Measurements from ENCODE around the gene SSNA1. TPM values are rescaled to one million over a fixed set of nuclear protein-coding genes. Genes with fewer than 3 reads are reported as not detected.

Gene SSNA1
- total and polyA plus RNA-seq, 2 donors (not counting 1 experiment from before 2014, with no cell fraction given): 53.6 to 129 TPM

DNA sequence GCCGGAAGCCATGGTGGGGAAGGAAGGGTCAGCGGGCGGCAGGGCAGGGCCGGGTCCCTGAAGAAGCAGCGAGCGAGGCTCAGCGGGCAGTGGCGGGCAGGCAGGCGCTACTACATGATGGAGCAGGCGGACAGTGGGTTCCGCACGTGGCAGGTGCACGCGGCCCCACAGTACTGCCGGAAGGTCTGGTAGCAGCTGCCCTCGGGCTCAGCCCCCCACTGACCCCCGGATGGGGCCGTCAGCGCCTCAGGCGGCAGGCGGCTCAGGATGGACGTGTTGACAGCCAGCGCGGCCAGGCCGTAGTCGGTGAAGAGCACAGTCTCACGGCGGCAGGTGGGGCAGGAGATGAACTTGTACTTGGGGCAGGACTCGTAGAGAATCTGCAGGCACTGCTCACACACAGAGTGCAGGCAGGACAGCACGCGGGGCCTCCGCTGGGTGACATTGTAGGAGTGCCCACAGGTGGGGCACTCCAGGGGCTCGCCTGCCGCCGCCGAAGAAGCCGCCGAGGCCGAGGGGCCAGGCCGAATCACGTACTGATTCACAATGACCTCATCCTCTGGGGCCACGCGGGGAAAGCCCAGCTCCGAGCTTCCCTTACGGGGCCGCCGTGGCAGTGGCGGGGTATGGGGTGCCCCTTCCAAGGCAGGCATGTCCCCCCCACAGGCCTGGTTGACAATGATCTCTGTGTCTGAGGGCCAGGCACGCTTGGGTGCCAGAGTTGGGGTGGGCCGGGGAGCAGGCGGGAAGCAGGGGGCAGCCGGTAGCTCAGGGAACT lies 32.0 kb downstream of the SSNA1 start:
- peaks cover 9 to 25% of the 10 kb centered on the region in 2 donors for H3K4me1 ChIP-seq (ENCODE audit: control insufficient read depth in 2 of 2, insufficient read depth in 2 of 2, low read length in 2 of 2)
- no peaks in the 10 kb centered on the region for H3K9me3 ChIP-seq (ENCODE audit: control extremely low read depth in 1 of 3, control insufficient read depth in 2 of 3, insufficient read depth in 1 of 3, low read length in 2 of 3)
- TF ChIP-seq, protein P1, sequence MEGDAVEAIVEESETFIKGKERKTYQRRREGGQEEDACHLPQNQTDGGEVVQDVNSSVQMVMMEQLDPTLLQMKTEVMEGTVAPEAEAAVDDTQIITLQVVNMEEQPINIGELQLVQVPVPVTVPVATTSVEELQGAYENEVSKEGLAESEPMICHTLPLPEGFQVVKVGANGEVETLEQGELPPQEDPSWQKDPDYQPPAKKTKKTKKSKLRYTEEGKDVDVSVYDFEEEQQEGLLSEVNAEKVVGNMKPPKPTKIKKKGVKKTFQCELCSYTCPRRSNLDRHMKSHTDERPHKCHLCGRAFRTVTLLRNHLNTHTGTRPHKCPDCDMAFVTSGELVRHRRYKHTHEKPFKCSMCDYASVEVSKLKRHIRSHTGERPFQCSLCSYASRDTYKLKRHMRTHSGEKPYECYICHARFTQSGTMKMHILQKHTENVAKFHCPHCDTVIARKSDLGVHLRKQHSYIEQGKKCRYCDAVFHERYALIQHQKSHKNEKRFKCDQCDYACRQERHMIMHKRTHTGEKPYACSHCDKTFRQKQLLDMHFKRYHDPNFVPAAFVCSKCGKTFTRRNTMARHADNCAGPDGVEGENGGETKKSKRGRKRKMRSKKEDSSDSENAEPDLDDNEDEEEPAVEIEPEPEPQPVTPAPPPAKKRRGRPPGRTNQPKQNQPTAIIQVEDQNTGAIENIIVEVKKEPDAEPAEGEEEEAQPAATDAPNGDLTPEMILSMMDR (IDR thresholded peaks at IDR 0.05): no peak
- TF ChIP-seq EZH2 (IDR thresholded peaks at IDR 0.05; ENCODE audit: borderline replicate concordance, insufficient read depth, low read depth, low read length, poor library complexity, severe bottlenecking): no peak
- no peaks in the 10 kb centered on the region for H3K36me3 ChIP-seq (replicated peaks in 1 of 2; ENCODE audit: control extremely low read depth in 1 of 2, control insufficient read depth in 1 of 2, extremely low read depth in 1 of 2, insufficient read depth in 2 of 2, low read length in 1 of 2)
- ChIA-PET POLR2A (interaction anchor here (0.6 to 1.1 kb wide), 2 partner anchors 19 to 107 kb away, joined by 3 to 6 read pairs; partner anchors contain the start of gene TPRN), CTCF (interaction anchor here (0.6 kb wide), 1 partner anchor 16 kb away, joined by 3 read pairs; no protein-coding TSS in a partner anchor)
- no peaks in the 10 kb centered on the region for H3K27me3 Mint-ChIP-seq
- intact Hi-C loops (cut with micrococcal nuclease): loop anchor here (5.0 kb wide), 1 partner anchor 387 kb away; the partner anchor contains the start of gene ARRDC1
- H3K4me3 Mint-ChIP-seq: peak overlapping the region; percentile 57
- H4K20me1 ChIP-seq (ENCODE audit: control insufficient read depth, insufficient read depth, low read length, poor library complexity, severe bottlenecking): no peaks in the 10 kb centered on the region
- WGBS (ENCODE audit: insufficient coverage): 92% methylated on average over 52 of the region's 52 CpGs
- no peak overlapping the region for H3K4me2 ChIP-seq (replicated peaks; ENCODE audit: low read depth, low read length, poor library complexity, severe bottlenecking)
- H2AFZ ChIP-seq (ENCODE audit: insufficient read depth, low read depth, low read length, poor library complexity, severe bottlenecking): no peak overlapping the region
- H3K9me3 Mint-ChIP-seq (ENCODE audit: insufficient read depth): no peaks in the 10 kb centered on the region
- no peak overlapping the region for H3K27ac Mint-ChIP-seq
- H3K4me3 ChIP-seq (ENCODE audit: control extremely low read depth in 1 of 5, extremely low read depth in 1 of 5, insufficient read depth in 1 of 5, low read depth in 2 of 5, low read length in 4 of 5): no peak overlapping the region
- no peak for DNase-seq
- H3K4me1 Mint-ChIP-seq: peaks cover 12% of the 10 kb centered on the region
- ATAC-seq (ENCODE audit: low read depth): no peak
- H3K9ac ChIP-seq (ENCODE audit: low read length): no peak overlapping the region
- H3K27ac ChIP-seq (ENCODE audit: low read length in 2 of 2): no peak overlapping the region
- no peaks in the 10 kb centered on the region for H3K27me3 ChIP-seq (replicated peaks in 1 of 4; ENCODE audit: control extremely low read depth in 1 of 4, control insufficient read depth in 3 of 4, insufficient read depth in 4 of 4, low read length in 3 of 4)
- H3K79me2 ChIP-seq (ENCODE audit: control insufficient read depth, insufficient read depth, low read length): no peaks in the 10 kb centered on the region

DNA sequence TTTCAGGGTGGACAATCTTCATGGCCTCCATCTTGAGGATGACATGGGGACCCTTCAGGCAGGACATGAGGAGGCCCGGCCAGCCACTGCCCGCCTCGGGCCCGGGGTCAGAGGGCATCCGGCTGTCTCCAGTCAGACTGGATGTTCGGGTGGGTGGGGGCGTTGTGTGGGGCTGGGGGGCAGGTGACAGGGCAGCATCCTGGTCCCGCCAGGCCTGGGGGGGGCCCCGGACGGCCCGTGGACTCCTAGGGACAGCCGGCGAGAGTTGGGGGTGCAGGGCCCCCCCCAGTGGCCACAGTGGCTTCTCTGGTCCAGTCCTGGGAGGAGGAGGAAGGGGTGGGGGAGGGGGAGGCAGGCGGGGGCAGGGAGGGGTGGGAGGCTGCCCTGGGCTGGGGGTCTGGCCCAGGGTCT lies 32.6 kb downstream of the SSNA1 start:
- Histone ChIP-seq H3K9me3 (ENCODE audit: control extremely low read depth in 1 of 3, control insufficient read depth in 2 of 3, insufficient read depth in 1 of 3, low read length in 2 of 3) (no peaks in the 10 kb centered on the region), H3K4me1 (ENCODE audit: control insufficient read depth in 2 of 2, insufficient read depth in 2 of 2, low read length in 2 of 2) (peaks cover 9 to 25% of the 10 kb centered on the region in 2 donors), H2AFZ (ENCODE audit: insufficient read depth, low read depth, low read length, poor library complexity, severe bottlenecking) (no peak overlapping the region), H3K4me2 (replicated peaks; ENCODE audit: low read depth, low read length, poor library complexity, severe bottlenecking) (peak overlapping the region; percentile 95), H3K27me3 (replicated peaks in 1 of 4; ENCODE audit: control extremely low read depth in 1 of 4, control insufficient read depth in 3 of 4, insufficient read depth in 4 of 4, low read length in 3 of 4) (peaks cover 0 to 2% (median 0%) of the 10 kb centered on the region in 4 experiments), H3K79me2 (ENCODE audit: control insufficient read depth, insufficient read depth, low read length) (no peaks in the 10 kb centered on the region), H3K36me3 (replicated peaks in 1 of 2; ENCODE audit: control extremely low read depth in 1 of 2, control insufficient read depth in 1 of 2, extremely low read depth in 1 of 2, insufficient read depth in 2 of 2, low read length in 1 of 2) (no peaks in the 10 kb centered on the region), H3K4me3 (ENCODE audit: control extremely low read depth in 1 of 5, extremely low read depth in 1 of 5, insufficient read depth in 1 of 5, low read depth in 2 of 5, low read length in 4 of 5) (no peak overlapping the region), H3K27ac (ENCODE audit: low read length in 2 of 2) (no peak overlapping the region), H4K20me1 (ENCODE audit: control insufficient read depth, insufficient read depth, low read length, poor library complexity, severe bottlenecking) (no peaks in the 10 kb centered on the region), H3K9ac (ENCODE audit: low read length) (no peak overlapping the region)
- 97% methylated on average over 6 of the region's 14 CpGs for WGBS (ENCODE audit: insufficient coverage)
- intact Hi-C loops (cut with micrococcal nuclease): loop anchor here (5.0 kb wide), 1 partner anchor 386 kb away; the partner anchor contains the start of gene ARRDC1
- ATAC-seq (ENCODE audit: low read depth): no peak
- TF ChIP-seq EZH2 (IDR thresholded peaks at IDR 0.05; ENCODE audit: borderline replicate concordance, insufficient read depth, low read depth, low read length, poor library complexity, severe bottlenecking): no peak
- TF ChIP-seq, protein P1 (IDR thresholded peaks at IDR 0.05): no peak
- Mint-ChIP-seq H3K4me3 (peak overlapping the region; percentile 57), H3K4me1 (peaks cover 12% of the 10 kb centered on the region), H3K27me3 (no peaks in the 10 kb centered on the region), H3K9me3 (ENCODE audit: insufficient read depth) (no peaks in the 10 kb centered on the region), H3K27ac (no peak overlapping the region)
- CTCF ChIA-PET: no interaction called here
- POLR2A ChIA-PET: no interaction called here
- DNase-seq: no peak
